HFF-Myc (cell line): Measurements from ENCODE around the gene ATP9A.
"Not testable (repeated sequence)": the region's sequence is repeated elsewhere in the genome, so short reads cannot be mapped to it uniquely, and the experiment has no call there.

ENCODE experiments used
- DNase-seq: peaks from one replicate; pipeline ENCODE4 v3.0.0-alpha.2; 2011; ENCODE audit warnings: low read depth; ENCODE audit errors: extremely low read depth
- H3K4me3 ChIP-seq: replicated peaks from 2 replicates; pipeline ENCODE4 v1.5.1; 2011; ENCODE audit warnings: low read depth, mild to moderate bottlenecking, control low read depth, low read length
- TF ChIP-seq, protein P1 (sequence below): IDR thresholded peaks from 2 replicates; pipeline ENCODE4 v1.5.1; 2012; ENCODE audit warnings: mild to moderate bottlenecking, low read depth, low read length, control low read depth; ENCODE audit errors: missing control alignments

Gene ATP9A

DNA sequence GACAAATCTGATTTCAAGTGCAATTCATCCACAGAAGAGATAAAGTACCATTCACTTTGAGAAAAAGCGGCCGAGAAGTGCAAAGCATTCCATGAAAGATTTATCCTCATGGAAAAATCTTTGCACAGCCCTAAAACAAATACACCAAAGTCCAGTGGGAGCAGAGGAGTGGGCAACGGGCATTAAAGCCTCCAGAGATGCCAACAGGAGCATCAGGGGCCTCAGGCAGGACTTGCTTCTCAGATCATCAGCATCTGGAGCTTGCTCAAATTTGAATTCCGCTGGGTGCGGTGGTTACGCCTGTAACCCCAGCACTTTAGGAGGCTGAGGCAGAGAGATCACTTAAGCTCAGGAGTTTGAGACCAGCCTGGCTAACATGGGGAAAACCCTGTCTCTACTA lies 115.0 kb downstream of the ATP9A start:
- H3K4me3 ChIP-seq, result no peak overlapping the region
- TF ChIP-seq, protein P1, sequence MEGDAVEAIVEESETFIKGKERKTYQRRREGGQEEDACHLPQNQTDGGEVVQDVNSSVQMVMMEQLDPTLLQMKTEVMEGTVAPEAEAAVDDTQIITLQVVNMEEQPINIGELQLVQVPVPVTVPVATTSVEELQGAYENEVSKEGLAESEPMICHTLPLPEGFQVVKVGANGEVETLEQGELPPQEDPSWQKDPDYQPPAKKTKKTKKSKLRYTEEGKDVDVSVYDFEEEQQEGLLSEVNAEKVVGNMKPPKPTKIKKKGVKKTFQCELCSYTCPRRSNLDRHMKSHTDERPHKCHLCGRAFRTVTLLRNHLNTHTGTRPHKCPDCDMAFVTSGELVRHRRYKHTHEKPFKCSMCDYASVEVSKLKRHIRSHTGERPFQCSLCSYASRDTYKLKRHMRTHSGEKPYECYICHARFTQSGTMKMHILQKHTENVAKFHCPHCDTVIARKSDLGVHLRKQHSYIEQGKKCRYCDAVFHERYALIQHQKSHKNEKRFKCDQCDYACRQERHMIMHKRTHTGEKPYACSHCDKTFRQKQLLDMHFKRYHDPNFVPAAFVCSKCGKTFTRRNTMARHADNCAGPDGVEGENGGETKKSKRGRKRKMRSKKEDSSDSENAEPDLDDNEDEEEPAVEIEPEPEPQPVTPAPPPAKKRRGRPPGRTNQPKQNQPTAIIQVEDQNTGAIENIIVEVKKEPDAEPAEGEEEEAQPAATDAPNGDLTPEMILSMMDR, result no peak
- DNase-seq, result no peak

DNA sequence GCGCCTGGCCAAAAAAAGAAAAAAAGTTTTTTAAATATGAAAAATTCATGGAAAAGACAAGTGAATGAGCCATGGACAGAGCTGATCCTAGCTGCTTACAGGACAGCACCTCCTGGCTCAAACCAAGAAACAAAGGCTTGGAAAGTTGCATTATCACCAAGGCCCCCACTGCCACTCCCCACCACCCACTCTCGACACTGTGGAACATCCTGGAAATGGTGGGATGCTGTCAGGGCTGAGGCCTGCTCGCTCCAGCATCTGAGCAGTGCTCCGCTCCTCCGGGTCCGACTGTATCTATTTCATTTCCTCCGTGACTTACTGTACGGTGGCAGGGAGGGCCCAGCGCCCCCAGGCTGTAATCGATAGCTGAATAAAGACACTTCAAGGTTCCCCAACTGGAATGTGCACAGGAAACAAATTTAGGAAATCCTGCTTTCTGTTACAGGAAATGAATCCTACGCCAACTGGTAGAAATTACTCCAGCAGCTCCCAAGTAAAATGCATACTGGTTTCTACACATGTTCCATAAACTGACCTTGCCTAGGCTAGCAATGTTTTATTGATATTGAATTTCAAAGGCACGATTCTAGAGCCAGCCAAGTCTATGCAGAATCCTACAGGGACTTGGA lies 116.2 kb downstream of the ATP9A start:
- no peak overlapping the region for H3K4me3 ChIP-seq
- TF ChIP-seq, protein P1, result no peak
- DNase-seq, result no peak

DNA sequence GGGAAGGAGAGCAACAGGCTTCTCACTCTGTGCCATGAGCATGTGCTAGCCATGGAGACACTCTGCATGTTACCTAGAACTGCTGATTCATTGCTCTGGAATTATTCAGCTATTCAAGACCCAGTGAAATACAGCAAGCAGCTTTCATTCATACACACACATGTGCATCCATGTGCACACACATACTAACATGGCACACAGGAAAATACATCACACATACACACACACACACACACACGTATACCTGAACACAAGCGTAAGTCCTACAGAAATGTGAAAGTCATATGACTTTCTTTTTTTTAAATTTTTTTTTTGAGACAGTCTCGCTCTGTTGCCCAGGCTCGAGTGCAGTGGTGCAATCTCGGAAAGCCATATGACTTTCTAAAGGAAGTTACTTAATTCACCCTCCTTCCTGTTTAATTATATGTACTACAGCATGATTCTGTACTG lies 117.5 kb downstream of the ATP9A start:
- DNase-seq, result no peak
- H3K4me3 ChIP-seq, result no peak overlapping the region
- TF ChIP-seq, protein P1, result no peak

DNA sequence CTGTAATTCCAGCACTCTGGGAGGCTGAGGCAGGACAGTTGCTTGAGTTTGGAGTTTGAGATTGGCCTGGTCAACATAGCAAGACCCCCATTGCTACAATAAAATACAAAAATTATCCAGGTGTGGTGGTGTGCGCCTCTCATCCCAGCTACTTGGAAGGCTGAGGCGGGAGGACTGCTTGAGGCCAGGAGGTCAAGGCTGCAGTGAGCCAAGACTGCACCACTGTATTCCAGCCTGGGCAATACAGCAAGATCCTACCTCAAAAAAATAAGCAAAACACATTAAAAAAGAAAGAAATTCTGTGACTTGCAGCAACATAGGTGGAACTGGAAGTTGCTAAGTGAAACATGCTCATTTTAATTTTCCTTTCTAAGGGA lies 119.6 kb downstream of the ATP9A start:
- TF ChIP-seq, protein P1, result no peak
- no peak overlapping the region for H3K4me3 ChIP-seq
- DNase-seq, result no peak

DNA sequence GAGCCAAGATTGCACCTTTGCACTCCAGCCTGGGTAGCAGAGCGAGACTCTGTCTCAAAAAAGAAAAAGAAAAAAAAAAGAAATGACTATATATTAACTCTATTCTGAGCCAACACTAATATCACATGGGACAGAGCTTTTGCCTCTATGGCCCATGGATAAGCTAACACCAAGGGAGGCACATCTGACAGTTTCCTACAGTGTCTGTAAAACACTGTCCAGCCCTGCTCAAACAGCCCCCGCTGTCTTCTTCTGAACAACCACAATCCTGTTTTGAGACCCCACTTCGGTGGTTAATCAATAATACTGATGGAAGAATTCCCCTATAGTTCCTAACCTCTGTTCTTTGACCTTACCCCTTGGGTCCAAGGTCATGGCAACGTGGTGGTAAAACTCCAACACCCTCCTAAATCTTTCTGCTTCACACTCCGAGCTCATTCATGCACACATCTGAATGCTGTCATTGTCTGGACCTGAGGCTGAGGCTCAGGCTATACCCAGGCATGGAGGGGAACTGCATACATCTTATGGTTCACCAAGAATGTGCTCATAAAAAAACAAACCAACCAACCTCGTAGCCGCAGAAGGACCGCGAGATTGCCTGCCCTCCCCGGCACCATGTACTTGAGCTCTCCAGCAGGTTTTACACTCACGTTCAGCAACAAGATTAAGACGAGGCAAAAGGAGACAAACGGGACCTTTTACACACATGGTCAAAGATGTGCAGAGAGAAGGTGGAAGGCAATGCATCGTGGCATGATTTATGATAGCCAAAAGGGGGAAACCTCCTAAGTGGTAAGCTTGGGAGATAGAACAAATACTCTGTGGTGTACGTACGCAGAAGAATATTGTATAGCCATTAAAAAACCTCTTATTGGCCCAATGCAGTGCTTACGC lies 120.3 kb downstream of the ATP9A start:
- no peak for DNase-seq
- TF ChIP-seq, protein P1, result no peak
- H3K4me3 ChIP-seq, result no peak overlapping the region

DNA sequence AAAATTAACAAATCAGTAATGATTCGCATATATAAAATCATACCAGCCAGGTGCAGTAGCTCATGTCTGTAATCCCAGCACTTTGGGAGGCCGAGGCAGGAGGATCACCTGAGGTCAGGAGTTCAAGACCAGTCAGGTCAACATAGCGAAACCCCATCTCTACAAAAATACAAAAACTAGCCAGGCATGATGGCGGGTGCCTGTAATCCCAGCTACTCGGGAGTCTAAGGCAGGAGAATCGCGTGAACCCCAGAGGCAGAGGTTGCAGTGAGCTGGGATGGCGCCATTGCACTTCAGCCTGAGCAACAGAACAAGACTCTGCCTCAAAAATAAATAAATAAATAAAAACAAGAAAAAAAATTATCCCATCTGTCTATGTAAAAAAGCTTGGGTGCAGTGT lies 124.4 kb downstream of the ATP9A start:
- DNase-seq, H3K4me3 ChIP-seq: not testable (repeated sequence)

DNA sequence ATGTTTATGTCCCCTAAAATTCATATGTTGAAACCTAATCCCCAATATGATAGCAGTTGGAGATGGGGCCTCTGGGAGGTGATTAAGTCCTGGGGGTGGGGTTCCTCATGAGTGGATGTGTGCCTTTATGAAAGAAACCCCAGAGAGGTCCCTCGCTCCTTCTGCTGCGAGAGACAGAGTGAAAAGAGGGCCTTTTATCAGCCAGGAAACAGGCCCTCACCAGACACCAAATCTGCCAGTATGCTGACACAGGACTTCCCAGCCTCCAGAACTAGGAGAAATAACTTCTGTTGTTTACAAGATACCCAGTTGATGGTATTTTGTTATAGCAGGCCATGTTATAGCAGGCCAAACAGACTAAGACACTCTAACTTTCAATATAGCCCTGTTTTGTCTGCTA lies 124.8 kb downstream of the ATP9A start:
- no peak overlapping the region for H3K4me3 ChIP-seq
- no peak for DNase-seq
- TF ChIP-seq, protein P1, result no peak
